GM10266 (cell line): ENCODE data around the gene PTPN6.

ENCODE experiments used
- DNase-seq: peaks from one replicate; pipeline ENCODE4 v3.0.0; 2012; ENCODE audit errors: extremely low spot score
- CTCF ChIP-seq: IDR thresholded peaks from 2 replicates; pipeline ENCODE4 v1.5.1; 2012; ENCODE audit warnings: mild to moderate bottlenecking, low read depth; ENCODE audit not compliant: control insufficient read depth, insufficient read depth; ENCODE audit errors: missing control alignments

The PTPN6 gene

GRCh38 chr12:6925540-6926279, 25.4 kb upstream of the PTPN6 start:
- no peak for TF ChIP-seq CTCF
- no peak for DNase-seq

GRCh38 chr12:6927379-6928021, 23.7 kb upstream of the PTPN6 start, which contains the start of gene ATN1:
TSS of gene ATN1 (plus strand) at chr12:6927959. CDS start at chr12:6934002, 6,043 bp downstream.
- peak; percentile 81 for DNase-seq
- TF ChIP-seq CTCF: no peak

- DNase-seq: peak; percentile 70
- no peak for TF ChIP-seq CTCF
Observed at GRCh38 chr12:6928022-6928702, 23.0 kb upstream of the PTPN6 start.

GRCh38 chr12:6928703-6929407, 22.3 kb upstream of the PTPN6 start:
- no peak for TF ChIP-seq CTCF
- DNase-seq: no peak

DNA sequence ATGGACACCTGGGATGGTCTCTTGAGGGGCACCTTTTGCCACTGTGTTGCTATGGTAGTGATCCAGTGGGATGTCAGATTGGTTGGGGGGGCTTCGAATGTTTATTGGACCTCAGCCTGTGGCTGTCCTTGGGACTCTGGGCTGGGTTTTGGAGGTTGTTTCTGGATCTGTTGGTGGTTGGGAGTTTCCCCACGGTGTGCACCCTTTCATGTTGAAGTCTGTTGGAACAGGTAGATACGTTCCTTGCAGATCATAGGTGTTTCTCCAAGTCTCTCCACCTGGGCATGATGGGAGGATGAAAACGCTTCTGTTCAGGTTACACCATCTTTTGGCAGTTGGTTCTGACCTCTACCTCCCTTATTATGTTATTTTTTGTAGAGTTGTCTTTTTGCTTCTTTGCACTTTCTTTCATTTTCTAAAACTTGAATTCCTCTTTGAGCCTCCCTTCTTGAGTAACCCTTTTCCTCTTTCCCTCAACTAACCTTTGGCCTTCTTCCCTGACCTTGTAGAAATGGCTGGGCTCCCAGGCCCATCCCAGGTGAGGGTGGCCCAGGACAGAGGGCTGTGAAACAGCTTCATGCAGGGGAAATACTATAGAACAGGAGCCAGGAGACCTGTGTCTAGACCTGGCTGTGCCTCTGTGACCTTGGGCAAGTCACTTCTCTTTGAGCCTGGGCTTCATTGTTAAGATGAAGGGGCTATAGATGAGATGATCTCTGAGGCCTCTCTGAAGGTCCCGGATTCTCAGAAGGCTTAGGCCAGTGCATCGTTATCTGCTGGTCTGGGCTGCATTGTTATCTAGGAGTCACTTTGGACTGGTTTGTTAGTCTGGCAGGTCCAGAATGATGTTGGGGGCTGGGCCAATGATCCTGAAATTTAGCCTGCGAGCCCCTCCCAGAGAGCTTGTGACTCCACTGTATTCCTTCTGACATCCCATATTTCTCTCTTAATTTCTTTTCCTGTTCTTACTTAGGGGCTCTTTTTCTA, 21.4 kb upstream of the PTPN6 start:
- DNase-seq: no peak
- peak; percentile 9 for TF ChIP-seq CTCF

DNA sequence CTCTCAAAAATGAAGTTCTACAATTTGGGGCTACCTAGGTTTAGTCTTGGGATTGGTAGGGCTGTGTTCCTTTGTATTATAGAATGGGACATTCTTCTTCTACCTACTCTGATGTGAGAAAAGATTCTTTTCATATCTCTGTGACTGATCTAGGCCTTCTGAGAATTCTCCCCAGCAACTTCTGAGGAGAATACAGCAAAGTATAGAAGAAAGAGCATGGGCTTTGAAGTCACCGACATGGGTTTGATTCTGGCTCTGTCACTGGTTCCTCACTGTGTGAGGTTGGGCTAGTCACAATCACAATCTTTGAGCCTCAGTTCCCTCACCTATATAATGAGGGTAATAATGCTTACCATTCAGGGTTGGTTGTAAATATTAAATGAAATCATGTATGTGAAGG, 18.4 kb upstream of the PTPN6 start:
- no peak for DNase-seq
- TF ChIP-seq CTCF: no peak
